NCI-H510A (cell line): ENCODE data around the gene ATXN2L.
"Not testable (repeated sequence)": the region's sequence is repeated elsewhere in the genome, so short reads cannot be mapped to it uniquely, and the experiment has no call there.

Experiments
- DNase-seq: peaks from one replicate; lab custom pipeline; 2025; lab: John Stamatoyannopoulos, UW

ATXN2L gene, protein sequence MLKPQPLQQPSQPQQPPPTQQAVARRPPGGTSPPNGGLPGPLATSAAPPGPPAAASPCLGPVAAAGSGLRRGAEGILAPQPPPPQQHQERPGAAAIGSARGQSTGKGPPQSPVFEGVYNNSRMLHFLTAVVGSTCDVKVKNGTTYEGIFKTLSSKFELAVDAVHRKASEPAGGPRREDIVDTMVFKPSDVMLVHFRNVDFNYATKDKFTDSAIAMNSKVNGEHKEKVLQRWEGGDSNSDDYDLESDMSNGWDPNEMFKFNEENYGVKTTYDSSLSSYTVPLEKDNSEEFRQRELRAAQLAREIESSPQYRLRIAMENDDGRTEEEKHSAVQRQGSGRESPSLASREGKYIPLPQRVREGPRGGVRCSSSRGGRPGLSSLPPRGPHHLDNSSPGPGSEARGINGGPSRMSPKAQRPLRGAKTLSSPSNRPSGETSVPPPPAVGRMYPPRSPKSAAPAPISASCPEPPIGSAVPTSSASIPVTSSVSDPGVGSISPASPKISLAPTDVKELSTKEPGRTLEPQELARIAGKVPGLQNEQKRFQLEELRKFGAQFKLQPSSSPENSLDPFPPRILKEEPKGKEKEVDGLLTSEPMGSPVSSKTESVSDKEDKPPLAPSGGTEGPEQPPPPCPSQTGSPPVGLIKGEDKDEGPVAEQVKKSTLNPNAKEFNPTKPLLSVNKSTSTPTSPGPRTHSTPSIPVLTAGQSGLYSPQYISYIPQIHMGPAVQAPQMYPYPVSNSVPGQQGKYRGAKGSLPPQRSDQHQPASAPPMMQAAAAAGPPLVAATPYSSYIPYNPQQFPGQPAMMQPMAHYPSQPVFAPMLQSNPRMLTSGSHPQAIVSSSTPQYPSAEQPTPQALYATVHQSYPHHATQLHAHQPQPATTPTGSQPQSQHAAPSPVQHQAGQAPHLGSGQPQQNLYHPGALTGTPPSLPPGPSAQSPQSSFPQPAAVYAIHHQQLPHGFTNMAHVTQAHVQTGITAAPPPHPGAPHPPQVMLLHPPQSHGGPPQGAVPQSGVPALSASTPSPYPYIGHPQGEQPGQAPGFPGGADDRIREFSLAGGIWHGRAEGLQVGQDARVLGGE

DNA sequence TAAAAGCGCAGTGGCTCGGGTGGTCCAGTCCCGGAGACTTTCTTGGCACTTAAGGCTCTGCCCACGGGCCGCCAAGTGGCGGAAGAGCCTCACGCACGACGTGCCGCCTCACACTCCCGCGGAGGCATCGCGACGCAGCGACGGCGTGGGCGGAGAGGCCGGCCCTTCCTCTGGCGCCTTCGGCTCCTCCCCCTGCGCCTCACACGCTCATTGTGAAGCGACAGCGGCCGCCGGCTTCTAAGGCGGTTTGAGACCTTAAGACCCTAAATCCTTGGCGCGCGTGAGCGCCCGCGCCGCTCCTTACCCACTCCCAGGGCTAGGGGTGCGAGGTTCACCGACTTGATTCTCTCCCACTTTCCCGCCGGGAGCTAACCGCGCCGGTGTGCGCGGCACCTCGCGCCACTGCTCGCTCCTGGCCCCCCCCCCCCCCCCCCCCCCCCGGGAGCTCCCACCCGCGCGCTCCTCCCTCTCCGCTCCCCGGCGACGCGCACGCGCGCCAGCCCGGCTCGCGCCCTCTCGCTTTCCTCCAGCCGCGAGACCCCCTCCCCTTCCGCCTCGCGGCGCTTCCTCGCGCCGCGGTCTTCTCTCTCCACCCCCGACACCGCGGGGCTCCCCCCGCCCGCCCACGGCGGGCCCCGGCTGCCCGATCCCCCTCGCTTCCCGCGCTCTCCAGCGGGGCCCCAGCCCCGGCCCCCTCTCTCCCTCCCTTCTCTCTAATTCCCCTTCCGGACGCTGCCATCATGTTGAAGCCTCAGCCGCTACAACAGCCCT is at the start of gene ATXN2L:
ATXN2L (plus strand) TSS at position 480 of the 771 bp plus-strand sequence; CDS start at position 741, 261 bp downstream.
- DNase-seq = peak; percentile 97

DNA sequence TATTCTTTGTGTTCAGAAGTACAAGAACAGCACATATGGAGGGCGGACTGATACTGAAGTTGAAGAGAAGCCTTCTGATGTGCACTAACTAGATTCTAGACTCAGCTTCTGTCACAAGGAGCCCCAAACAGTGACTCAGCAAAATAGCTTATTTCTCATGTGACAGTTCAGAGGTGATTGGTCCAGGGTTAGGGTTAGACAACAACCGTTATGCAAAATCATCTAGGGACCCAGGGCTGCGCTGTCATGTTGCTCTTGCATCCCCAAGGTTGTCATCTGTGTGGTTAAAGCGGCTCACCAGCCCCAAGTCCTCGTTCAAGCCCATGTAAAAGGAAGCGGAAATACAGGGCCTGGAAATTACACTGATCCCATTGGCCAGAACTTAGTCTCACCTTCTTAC is 41.1 kb upstream of the ATXN2L start:
- DNase-seq = not testable (repeated sequence)

DNA sequence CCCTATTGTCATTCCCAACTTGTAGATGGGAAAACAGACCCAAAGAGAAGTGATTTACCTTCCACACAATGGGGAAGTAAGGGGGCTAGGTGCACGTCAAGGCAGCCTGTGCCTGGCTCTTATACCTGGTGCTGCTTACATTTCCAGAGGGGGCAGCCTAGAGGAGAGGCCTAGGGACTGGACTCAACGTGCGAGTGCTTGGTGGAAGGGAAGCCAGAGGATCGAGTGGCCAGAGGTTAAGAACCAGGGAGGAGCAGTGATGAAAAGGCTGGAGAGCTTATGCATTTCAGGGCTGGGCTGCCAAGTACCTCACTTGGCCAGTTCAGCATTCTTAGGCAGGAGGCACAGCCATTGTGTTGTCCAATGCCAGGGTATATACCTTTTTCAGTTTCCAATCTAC is 40.4 kb upstream of the ATXN2L start:
- not testable (repeated sequence) for DNase-seq

DNA sequence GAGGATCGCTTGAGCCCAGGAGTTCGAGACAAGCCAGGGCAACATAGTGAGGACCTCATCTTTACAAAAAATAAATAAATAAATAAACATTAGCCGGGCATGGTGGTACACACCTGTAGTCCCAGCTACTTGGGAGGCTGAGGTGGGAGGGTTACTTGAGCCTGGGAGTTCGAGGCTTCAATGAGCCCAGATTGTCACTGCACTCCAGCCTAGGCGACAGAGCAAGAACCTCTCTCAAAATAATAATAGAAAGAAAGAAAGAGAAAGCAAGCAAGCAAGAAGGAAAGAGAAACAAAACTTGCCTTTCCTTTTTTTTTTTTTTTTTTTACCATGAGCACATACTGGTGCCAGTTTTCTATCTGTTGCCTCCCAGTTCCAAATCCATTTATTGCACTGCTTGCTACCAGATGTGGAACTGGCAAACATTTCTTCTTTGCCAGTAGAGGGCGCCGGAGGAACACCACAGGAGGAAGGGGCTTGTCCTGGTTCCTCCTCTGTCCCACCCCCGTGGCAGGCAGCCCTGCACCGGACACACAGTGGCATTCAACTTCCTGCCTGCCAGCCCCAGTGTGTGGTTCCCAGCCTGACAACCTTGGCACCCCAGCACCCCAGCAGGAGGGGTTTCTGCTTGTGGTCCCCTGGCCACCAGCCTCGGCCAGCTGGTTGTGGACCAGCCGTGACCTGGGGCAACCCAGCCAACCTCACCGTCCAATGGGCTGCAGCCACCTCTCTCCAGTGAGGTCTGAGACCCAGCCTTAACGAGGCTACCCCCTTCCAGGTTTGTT is 20.4 kb upstream of the ATXN2L start:
- DNase-seq = not testable (repeated sequence)

DNA sequence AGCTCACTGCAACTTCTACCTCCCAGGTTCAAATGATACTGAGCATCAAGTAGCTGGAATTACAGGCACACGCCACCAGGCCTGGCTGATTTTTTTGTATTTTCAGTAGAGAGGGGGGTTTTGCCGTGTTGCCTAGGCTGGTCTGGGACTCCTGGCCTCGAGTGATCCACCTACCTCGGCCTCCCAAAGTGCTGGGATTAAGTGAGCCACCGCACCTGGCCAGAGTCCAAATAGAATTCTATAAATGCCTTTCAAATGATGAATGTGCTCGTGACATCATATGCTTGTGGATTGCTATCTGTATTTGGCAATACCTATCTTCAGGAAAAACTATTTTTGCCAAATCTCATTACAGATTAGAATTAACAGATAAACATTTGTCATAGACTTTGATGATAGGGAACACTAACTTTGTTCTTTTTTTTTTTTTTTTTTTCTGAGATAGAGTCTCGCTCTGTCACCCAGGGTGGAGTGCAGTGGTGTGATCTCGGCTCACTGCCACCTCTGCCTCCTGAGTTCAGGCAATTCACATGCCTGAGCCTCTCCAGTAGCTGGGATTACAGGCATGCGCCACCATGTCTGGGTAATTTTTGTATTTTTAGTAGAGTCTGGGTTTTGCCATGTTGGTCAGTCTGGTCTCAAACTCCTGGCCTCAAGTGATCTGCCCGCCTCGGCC is 15.2 kb upstream of the ATXN2L start:
- not testable (repeated sequence) for DNase-seq

DNA sequence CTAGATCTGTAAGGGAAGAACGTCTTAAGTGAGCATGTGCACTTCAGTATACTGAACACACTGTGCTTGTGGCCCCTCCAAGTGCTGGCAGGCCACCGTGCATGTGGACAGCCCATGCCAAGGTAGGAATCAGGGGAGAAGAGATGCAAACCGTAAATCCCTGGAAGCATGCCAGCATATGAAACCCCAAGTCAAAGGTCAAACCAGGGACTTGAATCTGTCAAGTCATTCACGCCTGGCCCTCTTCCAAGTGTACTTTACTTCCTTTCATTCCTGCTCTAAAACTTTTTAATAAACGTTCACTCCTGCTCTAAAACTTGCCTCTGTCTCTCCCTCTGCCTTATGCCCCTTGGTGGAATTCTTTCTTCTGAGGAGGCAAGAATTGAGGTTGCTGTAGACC is 2.8 kb upstream of the ATXN2L start:
- DNase-seq = no peak

DNA sequence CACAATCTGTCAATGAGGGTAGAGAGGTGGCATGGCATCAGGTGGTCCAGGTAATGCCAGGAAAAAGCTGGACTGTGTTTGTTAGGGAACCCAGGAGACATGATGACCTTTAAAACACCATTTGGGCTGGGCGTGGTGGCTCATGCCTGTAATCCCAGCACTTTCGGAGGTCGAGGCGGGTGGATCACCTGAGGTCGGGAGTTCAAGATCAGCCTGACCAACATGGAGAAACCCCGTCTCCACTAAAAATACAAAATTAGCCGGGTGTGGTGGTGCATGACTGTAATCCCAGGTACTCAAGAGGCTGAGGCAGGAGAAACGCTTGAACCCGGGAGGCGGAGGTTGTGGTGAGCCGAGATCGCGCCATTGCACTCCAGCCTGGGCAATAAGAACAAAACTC is 2.3 kb upstream of the ATXN2L start:
- DNase-seq = not testable (repeated sequence)

DNA sequence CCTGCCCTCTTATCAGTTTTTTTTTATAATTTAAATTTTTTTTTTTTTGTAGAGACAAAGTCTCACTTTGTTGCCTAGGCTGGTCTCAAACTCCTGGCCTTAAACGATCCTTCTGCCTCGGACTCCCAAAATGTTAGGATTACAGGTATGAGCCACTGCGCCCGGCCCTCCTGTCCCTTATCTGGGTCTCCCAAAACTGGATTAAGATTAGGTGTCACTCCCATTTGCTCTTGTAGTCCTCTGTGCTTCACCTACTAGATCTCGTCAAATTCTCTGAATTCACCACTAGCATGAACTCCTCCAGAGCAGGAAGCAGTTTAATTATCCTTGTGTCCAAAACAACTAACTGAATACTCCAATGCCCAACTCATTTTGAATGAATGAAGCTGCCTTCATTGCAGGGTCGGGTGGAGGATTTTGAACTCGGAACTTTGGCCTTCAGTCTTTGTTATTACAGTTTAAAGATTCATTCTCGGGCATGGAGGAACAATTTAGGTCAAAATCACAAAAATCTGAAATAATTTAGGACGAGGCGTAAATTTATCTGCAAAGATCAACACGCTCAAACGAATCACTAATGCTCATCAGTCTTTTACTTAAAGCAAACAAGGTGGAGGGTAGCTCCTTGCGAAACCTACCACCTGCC is 802 bp upstream of the ATXN2L start:
- no peak for DNase-seq

DNA sequence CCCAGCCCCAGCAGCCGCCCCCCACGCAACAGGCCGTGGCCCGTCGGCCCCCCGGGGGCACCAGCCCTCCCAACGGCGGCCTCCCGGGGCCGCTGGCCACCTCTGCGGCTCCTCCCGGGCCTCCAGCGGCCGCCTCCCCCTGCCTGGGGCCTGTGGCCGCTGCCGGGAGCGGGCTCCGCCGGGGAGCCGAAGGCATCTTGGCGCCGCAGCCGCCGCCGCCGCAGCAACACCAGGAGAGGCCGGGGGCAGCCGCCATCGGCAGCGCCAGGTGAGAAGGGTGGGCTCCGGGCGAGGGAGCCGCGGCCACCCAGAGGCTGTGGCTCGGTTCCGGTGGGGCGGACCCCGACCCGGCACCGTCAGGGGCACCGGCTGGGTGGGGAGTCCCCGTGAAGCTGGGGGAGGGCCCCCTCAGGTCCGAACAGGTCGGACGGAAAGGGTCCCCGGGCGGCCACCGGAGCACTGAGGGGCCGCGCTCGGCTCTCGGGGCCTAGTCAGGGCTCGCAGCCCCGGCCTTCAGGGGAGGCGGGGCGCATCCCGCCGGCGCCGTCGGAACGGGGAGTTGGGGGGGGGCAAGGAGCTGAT is 583 bp downstream of the ATXN2L start:
- peak; percentile 31 for DNase-seq

DNA sequence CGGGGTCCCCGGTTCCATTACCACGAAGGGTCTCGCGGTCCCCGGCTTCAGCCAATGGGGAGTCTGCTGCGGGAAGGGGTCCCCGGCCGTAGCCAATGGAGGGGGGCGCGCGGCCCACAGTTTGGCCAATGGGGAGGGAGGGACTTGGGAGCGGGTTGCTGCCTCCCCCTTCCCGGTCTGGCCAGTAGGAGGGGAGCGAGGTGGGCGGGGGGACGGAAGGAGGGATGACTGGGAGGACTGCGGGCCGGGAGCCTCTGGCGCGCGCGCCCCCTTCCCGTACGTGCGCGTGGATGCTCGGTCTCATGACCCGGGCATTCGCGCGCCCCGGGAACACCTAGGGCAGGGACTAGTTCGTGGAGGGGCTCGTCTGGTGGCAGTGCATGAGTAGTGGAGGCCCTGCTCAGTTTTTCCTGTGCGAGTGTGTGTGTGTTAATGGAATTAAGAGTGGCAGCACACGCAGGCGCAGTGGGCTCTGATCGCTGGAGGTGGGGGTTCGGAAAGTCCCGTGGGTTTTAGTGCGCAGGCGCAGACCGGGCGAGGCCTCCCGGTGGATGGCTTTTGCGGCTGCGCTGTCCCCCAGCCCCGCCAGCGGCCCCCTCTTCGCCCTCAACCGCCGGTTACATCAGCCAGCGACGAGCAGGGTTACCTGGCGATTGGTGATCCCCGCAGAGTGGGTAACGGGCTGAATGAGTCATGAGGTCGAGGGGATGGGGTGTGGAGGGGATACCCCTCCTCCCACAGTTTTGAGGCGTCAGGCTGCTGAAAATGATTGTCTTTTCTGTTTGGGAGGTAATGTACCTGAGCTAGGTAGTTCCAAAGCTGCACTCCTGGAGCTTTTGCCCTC is 1.3 kb downstream of the ATXN2L start:
- DNase-seq = peak; percentile 98

DNA sequence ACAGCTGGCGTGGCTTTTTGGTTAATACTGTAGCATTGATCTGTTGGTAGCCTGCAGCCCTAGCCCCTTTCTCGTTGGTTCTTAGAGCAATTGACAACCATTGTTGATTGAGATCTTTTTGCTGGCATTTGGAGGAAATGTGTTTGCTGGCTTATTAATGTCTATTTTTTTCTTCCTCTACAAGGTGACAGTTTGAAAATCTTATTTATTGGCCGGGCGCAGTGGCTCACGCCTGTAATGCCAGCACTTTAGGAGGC is 1.8 kb downstream of the ATXN2L start:
- DNase-seq = no peak

DNA sequence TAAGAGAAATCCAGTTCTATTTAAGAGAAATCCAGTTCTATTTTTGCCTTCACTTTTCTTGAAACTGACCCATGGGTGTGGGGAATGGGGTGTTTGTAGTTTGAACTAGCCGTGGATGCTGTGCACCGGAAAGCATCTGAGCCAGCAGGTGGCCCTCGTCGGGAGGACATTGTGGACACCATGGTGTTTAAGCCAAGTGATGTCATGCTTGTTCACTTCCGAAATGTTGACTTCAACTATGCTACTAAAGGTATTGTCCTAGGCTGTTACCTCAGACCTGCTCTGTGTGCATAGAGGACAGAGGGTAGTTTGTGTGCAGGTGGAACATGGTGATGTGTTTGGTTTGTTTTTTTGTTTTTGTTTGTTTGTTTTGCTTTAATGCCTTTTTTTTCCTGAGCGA is 3.3 kb downstream of the ATXN2L start:
- no peak for DNase-seq

DNA sequence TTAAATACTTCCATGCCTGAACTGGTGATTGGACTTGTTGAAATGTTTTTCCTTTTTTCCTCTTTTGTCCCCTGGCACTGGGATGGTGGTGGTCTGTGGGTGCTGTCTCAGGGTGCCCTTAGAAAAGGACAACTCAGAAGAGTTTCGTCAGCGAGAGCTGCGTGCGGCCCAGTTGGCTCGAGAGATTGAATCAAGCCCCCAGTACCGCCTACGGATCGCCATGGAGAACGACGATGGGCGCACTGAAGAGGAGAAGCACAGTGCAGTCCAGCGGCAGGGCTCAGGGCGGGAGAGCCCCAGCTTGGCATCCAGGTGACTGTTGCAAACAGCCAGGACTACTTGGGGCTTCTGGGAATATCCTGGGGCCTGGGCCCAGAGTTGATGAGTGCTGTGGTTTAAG is 6.9 kb downstream of the ATXN2L start:
- no peak for DNase-seq

DNA sequence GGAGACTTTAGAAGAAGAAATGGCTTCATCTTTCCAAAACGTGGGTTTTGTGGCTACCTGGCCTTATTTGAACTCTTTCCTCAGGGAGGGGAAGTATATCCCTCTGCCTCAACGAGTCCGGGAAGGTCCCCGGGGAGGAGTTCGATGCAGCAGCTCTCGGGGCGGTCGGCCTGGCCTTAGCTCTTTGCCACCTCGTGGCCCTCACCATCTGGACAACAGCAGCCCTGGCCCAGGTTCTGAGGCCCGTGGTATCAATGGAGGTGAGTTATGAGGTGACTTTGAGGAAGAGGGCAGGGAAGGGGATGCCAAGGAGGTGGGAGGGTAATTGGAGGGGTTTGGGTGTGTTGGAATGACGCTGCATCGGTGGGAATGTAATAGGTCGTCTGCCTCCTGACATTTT is 7.7 kb downstream of the ATXN2L start:
- no peak for DNase-seq

DNA sequence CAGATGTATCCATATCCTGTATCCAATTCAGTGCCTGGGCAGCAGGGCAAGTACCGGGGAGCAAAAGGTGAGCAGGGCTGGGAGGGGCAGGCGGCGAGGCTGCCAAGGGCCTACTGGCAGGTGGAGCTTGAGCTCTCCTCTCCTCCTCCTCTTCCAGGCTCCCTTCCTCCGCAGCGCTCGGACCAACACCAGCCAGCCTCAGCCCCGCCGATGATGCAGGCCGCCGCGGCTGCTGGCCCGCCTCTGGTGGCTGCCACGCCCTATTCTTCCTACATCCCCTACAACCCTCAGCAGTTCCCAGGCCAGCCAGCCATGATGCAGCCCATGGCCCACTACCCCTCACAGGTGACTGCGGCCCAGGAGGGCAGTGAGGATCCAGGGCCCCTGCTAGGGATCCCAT is 11.6 kb downstream of the ATXN2L start:
- no peak for DNase-seq

DNA sequence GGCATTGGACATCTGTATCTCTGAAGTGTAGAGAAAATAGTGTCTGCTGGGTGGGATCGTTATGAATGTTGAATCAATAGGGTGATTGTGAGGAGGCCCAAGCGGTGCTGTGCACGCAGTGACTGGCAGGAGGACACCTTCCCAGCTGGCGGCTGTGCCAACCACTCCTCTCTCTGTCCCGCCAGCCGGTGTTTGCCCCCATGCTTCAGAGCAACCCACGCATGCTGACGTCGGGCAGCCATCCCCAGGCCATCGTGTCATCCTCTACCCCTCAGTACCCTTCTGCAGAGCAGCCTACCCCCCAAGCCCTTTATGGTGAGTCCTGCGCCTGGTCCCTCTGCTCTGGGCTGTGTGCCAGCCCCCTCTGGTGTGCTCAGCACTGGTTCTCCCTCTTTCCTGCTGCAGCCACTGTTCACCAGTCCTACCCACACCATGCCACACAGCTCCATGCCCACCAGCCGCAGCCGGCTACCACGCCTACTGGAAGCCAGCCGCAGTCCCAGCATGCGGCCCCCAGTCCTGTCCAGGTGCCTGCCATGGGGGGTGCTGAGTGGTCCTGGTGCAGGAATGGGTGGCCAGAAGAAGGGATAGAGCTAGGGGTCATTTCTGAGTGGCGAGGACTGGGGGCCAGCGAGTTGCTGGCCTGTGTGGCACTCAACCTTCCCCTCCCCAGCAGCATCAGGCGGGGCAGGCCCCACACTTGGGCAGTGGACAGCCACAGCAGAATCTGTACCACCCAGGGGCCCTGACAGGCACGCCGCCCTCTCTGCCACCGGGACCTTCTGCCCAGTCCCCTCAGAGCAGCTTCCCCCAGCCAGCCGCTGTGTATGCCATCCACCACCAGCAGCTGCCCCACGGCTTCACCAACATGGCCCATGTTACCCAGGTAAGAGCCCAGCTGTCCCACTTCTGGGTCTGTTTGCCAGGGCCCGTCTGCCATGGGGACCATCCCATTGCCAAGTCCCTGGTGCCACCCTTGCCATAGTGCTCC is 12.4 kb downstream of the ATXN2L start:
- no peak for DNase-seq

DNA sequence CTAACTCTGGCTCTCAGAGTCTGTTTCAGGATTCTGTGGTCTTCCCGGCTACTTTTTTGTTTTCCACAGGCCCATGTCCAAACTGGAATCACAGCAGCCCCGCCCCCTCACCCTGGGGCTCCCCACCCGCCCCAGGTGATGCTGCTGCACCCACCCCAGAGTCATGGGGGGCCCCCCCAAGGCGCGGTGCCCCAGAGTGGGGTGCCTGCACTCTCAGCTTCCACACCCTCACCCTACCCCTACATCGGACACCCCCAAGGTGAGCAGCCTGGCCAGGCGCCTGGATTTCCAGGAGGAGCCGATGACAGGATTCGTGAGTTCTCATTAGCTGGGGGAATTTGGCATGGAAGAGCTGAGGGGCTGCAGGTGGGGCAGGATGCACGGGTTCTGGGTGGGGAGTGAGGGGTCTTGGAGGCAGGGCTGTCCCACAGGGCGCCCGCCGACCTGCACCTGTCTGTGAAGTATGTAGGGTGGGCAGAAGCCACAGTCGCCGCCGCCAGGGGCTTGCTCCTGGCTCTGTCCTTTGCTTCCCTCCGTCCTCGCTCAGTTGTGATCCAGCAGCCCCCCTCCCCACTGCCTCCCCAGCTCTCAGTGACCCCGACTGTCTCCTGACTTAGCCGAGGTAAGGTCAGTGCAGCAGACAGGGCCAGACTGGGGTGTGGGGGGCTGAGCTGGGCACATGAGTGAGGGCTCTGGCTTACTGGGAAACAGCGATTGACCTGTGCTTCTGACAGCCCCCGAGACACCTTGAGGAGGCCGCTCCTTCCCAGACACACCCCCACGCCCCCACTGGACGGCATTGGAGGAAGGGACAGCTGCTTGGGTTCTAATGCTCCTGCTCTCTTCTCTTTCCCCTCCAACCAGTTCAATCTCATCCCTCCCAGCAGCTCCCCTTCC is 13.3 kb downstream of the ATXN2L start:
- no peak for DNase-seq
